ENCODE data around the gene SOX13.
"Not testable (repeated sequence)": the region's sequence is repeated elsewhere in the genome, so short reads cannot be mapped to it uniquely, and the experiment has no call there.

Gene SOX13

GRCh38 chr1:204087893-204088528 is 15.1 kb downstream of the SOX13 start:
- DNase-seq = no peak

GRCh38 chr1:204088596-204088995 is 15.7 kb downstream of the SOX13 start:
- no peak for DNase-seq

- no peak for DNase-seq
These were observed 16.3 kb downstream of the SOX13 start for GRCh38 chr1:204089044-204089751.

GRCh38 chr1:204090132-204090531 is 17.2 kb downstream of the SOX13 start:
- not testable (repeated sequence) for DNase-seq

- DNase-seq = no peak
These were observed 18.2 kb downstream of the SOX13 start for GRCh38 chr1:204091066-204091465.

DNA sequence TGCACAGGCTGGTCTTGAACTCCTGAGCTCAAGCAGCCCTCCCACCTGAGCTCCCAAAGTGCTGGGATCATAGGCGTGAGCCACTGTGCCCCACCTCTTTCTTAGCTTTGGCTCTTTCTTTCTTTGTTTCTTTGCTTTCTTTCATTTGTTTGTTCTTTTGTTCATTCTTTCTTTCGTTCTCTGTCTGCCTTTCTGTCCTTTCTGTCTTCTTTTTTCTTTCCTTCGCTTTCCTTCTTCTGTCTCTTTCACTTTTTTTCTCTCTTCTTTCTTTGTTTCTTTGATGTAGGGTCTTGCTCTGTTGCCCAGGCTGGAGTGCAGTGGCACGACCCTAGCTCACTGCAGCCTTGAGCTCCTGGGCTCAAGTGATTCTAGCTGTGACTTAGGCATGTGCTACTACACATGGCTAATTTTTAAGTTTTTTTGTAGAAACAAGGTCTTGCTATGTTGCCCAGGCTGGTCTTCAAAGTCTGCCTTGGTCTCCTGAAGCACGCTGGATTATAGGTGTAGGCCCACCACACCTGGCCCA is 18.9 kb downstream of the SOX13 start:
- no peak for DNase-seq

GRCh38 chr1:204092632-204093420 is 19.9 kb downstream of the SOX13 start:
- DNase-seq = no peak

- DNase-seq = no peak
These were observed 20.5 kb downstream of the SOX13 start for GRCh38 chr1:204093421-204093717.

DNA sequence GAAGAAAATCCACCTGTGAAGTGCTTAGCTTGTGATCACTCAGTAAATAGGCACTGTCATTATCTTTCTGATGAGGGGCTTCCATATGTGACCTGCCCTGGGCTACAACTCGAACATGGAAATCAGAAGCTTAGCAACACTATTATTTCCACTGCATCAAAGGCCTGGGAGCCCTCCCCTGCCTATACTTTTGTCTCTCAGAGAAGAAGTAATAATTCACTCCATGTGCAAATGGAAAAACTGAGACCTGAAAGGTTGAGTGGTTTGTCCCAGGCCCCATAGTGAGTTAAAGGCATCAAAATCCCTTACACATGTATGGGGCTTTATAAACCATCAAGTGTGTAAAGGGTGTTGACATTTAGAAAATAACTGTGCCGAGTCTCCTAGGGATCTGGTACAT is 20.9 kb downstream of the SOX13 start:
- DNase-seq = no peak

DNA sequence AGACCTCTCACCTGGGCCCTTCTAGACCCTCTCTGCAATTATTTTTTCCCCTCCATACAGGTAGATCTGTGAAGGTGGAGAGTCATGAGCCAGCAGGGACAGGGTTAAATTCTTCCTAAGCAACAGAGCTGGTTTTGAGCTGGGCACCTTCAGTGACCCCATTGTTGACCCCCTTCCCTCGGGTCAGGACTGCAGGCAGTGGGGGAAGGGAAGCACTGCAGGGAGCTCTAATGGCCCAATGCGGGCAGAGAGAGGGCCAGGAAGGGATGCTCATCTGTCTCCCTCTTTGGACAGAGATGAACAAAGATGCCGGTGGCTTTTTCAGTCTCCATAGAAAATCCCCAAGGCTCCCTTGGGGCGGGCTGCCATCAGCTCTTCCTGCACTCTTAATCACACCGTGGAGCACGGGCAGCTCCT is 21.4 kb downstream of the SOX13 start:
- no peak for DNase-seq

DNA sequence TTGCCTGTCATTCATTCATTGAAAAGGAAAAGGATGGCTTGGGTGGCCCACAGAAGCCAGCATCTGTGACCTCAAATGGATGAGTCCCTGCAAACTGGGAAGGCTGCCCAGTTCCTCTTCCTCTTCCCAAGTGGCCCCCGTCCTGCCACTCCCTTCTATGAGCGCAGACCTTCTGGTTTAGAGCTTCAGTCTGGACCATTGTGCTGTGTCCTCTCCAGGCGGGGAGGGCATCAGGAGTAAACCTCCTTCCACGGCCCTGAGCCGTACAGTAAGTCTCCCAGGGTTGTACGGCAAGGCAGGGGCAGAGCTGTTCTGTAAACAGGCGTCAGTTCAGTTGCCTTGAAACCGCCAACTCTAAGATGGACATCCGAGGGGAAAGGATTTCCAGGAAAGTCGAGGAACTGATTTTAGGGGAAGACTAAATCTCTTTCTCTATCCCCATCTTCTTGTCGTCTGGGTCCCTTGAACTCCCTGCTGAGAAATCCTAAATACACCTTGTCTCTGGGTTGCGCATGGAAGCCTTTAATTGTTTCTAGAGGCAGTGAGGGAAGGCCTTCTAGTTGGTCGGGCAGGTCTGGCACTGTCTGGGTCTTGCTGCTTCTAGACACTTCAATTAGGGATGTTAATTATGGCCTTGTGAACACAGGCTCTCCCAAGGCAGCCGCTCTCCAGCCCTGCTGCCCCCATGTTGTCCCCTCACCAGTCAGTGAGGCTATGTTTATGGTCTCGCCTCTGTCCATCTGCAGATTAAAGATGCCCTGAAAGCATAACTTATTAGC is 22.1 kb downstream of the SOX13 start:
- DNase-seq = no peak

DNA sequence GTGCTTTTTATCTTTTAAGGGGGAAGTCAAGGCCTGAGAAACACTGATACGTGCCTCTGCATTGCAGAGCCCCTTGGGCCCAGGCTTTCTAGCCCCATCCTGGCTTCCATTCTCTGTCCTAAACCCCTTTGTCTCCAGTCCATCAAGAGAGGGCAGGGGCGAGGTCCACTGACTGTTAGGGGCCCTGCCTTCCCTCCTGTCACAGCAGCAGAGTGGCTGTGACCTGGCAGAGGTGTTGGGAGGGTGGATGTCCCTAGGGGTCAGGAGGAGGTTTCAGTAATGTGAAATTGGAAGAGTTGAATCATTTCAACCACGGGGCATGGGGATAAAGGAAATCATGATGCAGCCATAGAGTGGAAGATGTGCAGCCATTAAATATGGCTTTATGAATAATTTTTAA is 24.0 kb downstream of the SOX13 start:
- DNase-seq = no peak

DNA sequence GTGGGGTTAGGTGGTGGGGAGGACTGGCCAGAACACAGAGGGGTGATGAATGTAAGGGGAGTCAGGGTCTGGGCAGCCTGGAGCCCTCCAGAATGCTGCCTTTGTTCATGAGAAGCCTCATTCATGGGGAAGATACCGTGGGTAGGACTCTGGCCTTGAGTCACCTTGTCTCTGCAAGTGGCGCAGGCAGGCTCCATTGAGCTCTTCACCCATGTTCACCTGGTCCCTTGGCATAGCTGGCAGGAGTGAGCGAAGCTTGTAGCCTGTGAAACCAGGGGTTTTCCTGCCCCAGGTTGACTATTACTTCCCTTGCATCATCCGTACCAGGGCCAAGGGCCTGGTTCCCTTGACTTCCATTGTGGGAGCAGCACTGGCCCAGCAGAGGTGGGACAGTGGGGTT is 25.8 kb downstream of the SOX13 start:
- no peak for DNase-seq

DNA sequence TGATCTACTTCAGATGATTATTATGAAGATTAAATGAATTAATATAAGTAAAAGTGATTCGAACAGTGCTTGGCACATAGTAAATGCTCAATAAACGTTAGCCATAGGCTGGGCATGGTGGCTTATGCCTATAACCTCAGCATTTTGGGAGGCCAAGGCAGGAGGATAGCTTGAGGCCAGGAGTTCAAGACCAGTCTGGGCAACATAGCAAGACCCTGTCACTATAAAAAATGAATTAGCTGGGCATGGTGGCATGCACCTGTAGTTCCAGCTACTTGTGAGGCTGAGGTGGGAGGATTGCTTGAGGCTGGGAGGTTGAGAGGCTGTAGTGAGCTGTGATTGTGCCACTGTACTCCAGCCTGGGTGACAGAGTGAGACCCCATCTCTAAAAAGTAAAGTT is 26.8 kb downstream of the SOX13 start:
- not testable (repeated sequence) for DNase-seq

GRCh38 chr1:204102029-204102611 is 29.2 kb downstream of the SOX13 start:
- DNase-seq = no peak

GRCh38 chr1:204102739-204103430 is 30.0 kb downstream of the SOX13 start:
- DNase-seq = no peak

DNA sequence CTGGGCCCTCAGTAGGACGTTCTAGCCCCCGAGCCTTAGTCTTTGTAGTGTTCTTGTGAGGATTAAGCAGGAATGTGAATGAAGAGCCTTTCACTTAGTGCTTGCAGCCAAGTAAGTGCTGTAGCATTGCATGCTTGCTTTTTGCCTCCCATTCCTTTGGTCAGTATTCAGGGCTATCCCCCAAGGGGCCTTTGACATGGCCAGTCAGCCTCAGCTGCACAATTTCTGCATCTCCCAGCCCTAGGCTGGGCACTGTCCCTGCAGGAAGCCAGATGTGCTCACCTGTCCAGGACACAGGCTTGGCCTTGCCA is 30.5 kb downstream of the SOX13 start:
- DNase-seq = no peak

- DNase-seq = no peak
These were observed 31.6 kb downstream of the SOX13 start for GRCh38 chr1:204104331-204105130.

GRCh38 chr1:204105131-204105515 is 32.2 kb downstream of the SOX13 start:
- no peak for DNase-seq

- DNase-seq = no peak
These were observed 33.9 kb downstream of the SOX13 start for GRCh38 chr1:204106825-204107224.

GRCh38 chr1:204107892-204108291 is 35.0 kb downstream of the SOX13 start:
- DNase-seq = no peak
